Measurements from ENCODE around the gene IQCK.

GRCh38 chr16:19883966-19884485, 166.0 kb downstream of the IQCK start:
- TF ChIP-seq CTCF (IDR thresholded peaks at IDR 0.05; ENCODE audit: low read depth, low read length, poor library complexity, severe bottlenecking) (no peak), EZH2phosphoT487 (IDR thresholded peaks at IDR 0.05; ENCODE audit: borderline replicate concordance, low read length) (no peak)

All from DOHH2 (cell line).